GM23338 (cell line): ENCODE measurements around the gene TMTC2. TPM values are rescaled to one million over a fixed set of nuclear protein-coding genes. Genes with fewer than 3 reads are reported as not detected.
A peak's percentile ranks its signal among the peaks of the same experiment; 100 is the strongest.
"Not testable (repeated sequence)": the region's sequence is repeated elsewhere in the genome, so short reads cannot be mapped to it uniquely, and the experiment has no call there.

ENCODE experiments used
- ATAC-seq: fragments of 200-7000 bp; cut with Tn5 transposase; 3 replicates; pipeline ENCODE4 v1.9.1; 2020
- DNase-seq: peaks from one replicate; pipeline ENCODE4 v3.0.0-alpha.2; 2015; ENCODE audit warnings: low spot score
- H2AFZ ChIP-seq: fragments of 200-600 bp; sonication (generic); 2 replicates; pipeline ENCODE4 v1.8.0; 2016; ENCODE audit warnings: antibody characterized with exemption, mild to moderate bottlenecking, moderate library complexity
- H3F3A ChIP-seq: fragments of 200-600 bp; sonication (generic); replicated peaks from 2 replicates; pipeline ENCODE4 v1.8.0; 2017; ENCODE audit warnings: antibody characterized with exemption, mixed run types, low read depth
- H3K27ac ChIP-seq: fragments of 200-600 bp; sonication (generic); 2 replicates; pipeline ENCODE4 v1.6.1; 2016; ENCODE audit warnings: low read depth
- H3K27me3 ChIP-seq: fragments of 200-600 bp; sonication (generic); 2 replicates; pipeline ENCODE4 v1.8.0; 2016; ENCODE audit warnings: mild to moderate bottlenecking, mixed run types, moderate library complexity; ENCODE audit not compliant: insufficient read depth
- H3K36me3 ChIP-seq: fragments of 200-600 bp; sonication (generic); 2 replicates; pipeline ENCODE4 v1.8.0; 2016; ENCODE audit warnings: mild to moderate bottlenecking; ENCODE audit not compliant: insufficient read depth
- H3K4me1 ChIP-seq: fragments of 200-600 bp; sonication (generic); 2 replicates; pipeline ENCODE4 v1.8.0; 2016; ENCODE audit warnings: mild to moderate bottlenecking, moderate library complexity; ENCODE audit not compliant: insufficient read depth
- H3K4me2 ChIP-seq: fragments of 200-600 bp; sonication (generic); 2 replicates; pipeline ENCODE4 v1.7.1; 2017; ENCODE audit warnings: mixed run types
- H3K4me3 ChIP-seq: fragments of 200-600 bp; sonication (generic); 2 replicates; pipeline ENCODE4 v1.6.1; 2016; ENCODE audit warnings: mixed run types
- H3K79me2 ChIP-seq: fragments of 200-600 bp; sonication (generic); replicated peaks from 2 replicates; pipeline ENCODE4 v1.8.0; 2017; ENCODE audit warnings: mild to moderate bottlenecking; ENCODE audit not compliant: insufficient read depth
- H3K9me2 ChIP-seq: fragments of 200-600 bp; sonication (generic); 2 replicates; pipeline ENCODE4 v1.8.0; 2017; ENCODE audit not compliant: insufficient read depth
- H4K20me1 ChIP-seq: fragments of 200-600 bp; sonication (generic); replicated peaks from 2 replicates; pipeline ENCODE4 v1.8.0; 2017; ENCODE audit warnings: mild to moderate bottlenecking; ENCODE audit not compliant: insufficient read depth
- H3K27ac Mint-ChIP-seq: 2 replicates; pipeline ENCODE4 v1.8.0; 2020; ENCODE audit warnings: inconsistent platforms, mild to moderate bottlenecking, moderate library complexity, mixed read lengths
- H3K27me3 Mint-ChIP-seq: 3 replicates; pipeline ENCODE4 v1.8.0; 2022; ENCODE audit warnings: low read depth, mild to moderate bottlenecking, moderate library complexity, mixed read lengths, inconsistent platforms; ENCODE audit not compliant: insufficient read depth, poor library complexity
- H3K36me3 Mint-ChIP-seq: 3 replicates; pipeline ENCODE4 v1.8.0; 2021; ENCODE audit warnings: low read depth, mild to moderate bottlenecking, inconsistent platforms, moderate library complexity, mixed read lengths
- H3K4me1 Mint-ChIP-seq: 3 replicates; pipeline ENCODE4 v1.8.0; 2020; ENCODE audit warnings: mild to moderate bottlenecking, inconsistent platforms, mixed read lengths
- H3K4me3 Mint-ChIP-seq: 3 replicates; pipeline ENCODE4 v1.8.0; 2021; ENCODE audit warnings: moderate library complexity, mild to moderate bottlenecking, inconsistent platforms, mixed read lengths
- H3K9me3 Mint-ChIP-seq: 3 replicates; pipeline ENCODE4 v1.8.0; 2020; ENCODE audit warnings: moderate library complexity, mild to moderate bottlenecking, inconsistent platforms, mixed read lengths
- CREB1 ChIP-seq: fragments of 250-450 bp; sonication (Bioruptor Pico); IDR thresholded peaks from 2 replicates; pipeline ENCODE4 v1.5.0; 2020; ENCODE audit warnings: low read depth, mild to moderate bottlenecking, moderate library complexity
- EZH2 ChIP-seq: fragments of 200-600 bp; sonication (generic); IDR thresholded peaks from one replicate; pipeline ENCODE4 v1.8.0; 2017; ENCODE audit warnings: antibody characterized with exemption, mild to moderate bottlenecking, low read depth; ENCODE audit not compliant: unreplicated experiment
- EZH2phosphoT487 ChIP-seq: fragments of 200-600 bp; sonication (generic); IDR thresholded peaks from one replicate; pipeline ENCODE4 v1.8.1; 2018; ENCODE audit warnings: antibody characterized with exemption; ENCODE audit not compliant: unreplicated experiment
- NANOG ChIP-seq: IDR thresholded peaks from 2 replicates; pipeline ENCODE4 v1.6.1; 2016; ENCODE audit warnings: antibody characterized with exemption, borderline replicate concordance
- STAT1 ChIP-seq: IDR thresholded peaks from one replicate; pipeline ENCODE4 v1.6.1; 2016; ENCODE audit warnings: antibody characterized with exemption; ENCODE audit not compliant: unreplicated experiment
- ZNF331 ChIP-seq: fragments of 250-450 bp; sonication (Bioruptor Pico); IDR thresholded peaks from 2 replicates; pipeline ENCODE4 v1.5.0; 2020; ENCODE audit warnings: low read depth, mild to moderate bottlenecking, moderate library complexity
- polyA plus RNA-seq: library from polyadenylated mRNA; unstranded; fragments of >200 nt; fragmentation: Nextera tagmentation; extraction: Ambion mirVana; gene quantifications from 2 replicates; pipeline ENCODE4 v1.2.1, GENCODE V29; 2016
- total RNA-seq: library from RNA; depleted of rRNA; stranded (reverse); fragments of >200 nt; shearing (Covaris generic); gene quantifications from 2 replicates; pipeline ENCODE4 v1.2.3, GENCODE V29; 2014
- TF ChIP-seq, protein P1 (sequence below): fragments of 250-450 bp; sonication (Bioruptor Pico); IDR thresholded peaks from 2 replicates; pipeline ENCODE4 v1.5.0; 2020; ENCODE audit warnings: mild to moderate bottlenecking, moderate library complexity
- TF ChIP-seq, protein P2 (sequence below), 2 experiments: fragments of 200-600 bp in 1 of 2; sonication (generic) in 1 of 2; conservative IDR thresholded peaks; 2 replicates each; pipeline versions ENCODE4 v1.5.1 to v1.6.1; 2016 to 2017; ENCODE audit warnings: antibody characterized with exemption in 2 of 2, low read depth in 2 of 2, mild to moderate bottlenecking in 2 of 2, moderate library complexity in 1 of 2
- TF ChIP-seq, protein P3 (sequence below): IDR thresholded peaks from 2 replicates; pipeline ENCODE4 v1.6.1; 2016; ENCODE audit warnings: antibody characterized with exemption

Gene TMTC2
- total and polyA plus RNA-seq, 2 experiments from 2014 or later: 0.57 to 6.5 TPM

DNA sequence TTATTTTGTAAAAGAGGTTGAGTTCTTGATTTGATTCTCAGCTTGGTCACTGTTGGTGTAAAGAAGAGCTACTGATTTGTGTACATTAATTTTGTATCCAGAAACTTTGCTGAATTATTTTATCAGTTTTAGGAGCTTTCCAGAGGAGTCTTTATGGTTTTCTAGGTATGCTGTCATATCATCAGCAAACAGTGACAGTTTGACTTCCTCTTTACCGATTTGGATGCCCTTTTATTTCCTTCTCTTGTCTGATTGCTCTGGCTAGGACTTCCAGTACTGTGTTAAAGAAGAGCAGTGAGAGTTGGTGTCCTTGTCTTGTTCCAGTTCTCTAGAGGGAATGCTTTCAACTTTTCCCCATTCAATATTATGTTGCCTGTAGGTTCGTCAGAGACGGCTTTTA lies 431.2 kb downstream of the TMTC2 start:
- not testable (repeated sequence) for H3K27me3 Mint-ChIP-seq, H3K27ac Mint-ChIP-seq

GRCh38 chr12:83121897-83122622 lies 435.4 kb downstream of the TMTC2 start:
- H2AFZ ChIP-seq: no peak overlapping the region
- H3K27me3 Mint-ChIP-seq: no peaks in the 10 kb centered on the region
- H4K20me1 ChIP-seq: no peaks in the 10 kb centered on the region
- H3K36me3 Mint-ChIP-seq: no peaks in the 10 kb centered on the region
- no peaks in the 10 kb centered on the region for H3K9me2 ChIP-seq
- H3K9me3 Mint-ChIP-seq: no peaks in the 10 kb centered on the region
- no peaks in the 10 kb centered on the region for H3F3A ChIP-seq
- DNase-seq (no peak), ATAC-seq (no peak)
- 0 out of 2 replicates have a peak overlapping the region, but pooled peaks have one; percentile 6 for H3K27ac Mint-ChIP-seq
- H3K4me1 Mint-ChIP-seq: peaks cover 12% of the 10 kb centered on the region
- H3K4me3 Mint-ChIP-seq: no peak overlapping the region
- H3K4me3 ChIP-seq: no peak overlapping the region
- H3K36me3 ChIP-seq: no peaks in the 10 kb centered on the region
- no peak for TF ChIP-seq STAT1
- TF ChIP-seq EZH2: no peak
- TF ChIP-seq, protein P1, sequence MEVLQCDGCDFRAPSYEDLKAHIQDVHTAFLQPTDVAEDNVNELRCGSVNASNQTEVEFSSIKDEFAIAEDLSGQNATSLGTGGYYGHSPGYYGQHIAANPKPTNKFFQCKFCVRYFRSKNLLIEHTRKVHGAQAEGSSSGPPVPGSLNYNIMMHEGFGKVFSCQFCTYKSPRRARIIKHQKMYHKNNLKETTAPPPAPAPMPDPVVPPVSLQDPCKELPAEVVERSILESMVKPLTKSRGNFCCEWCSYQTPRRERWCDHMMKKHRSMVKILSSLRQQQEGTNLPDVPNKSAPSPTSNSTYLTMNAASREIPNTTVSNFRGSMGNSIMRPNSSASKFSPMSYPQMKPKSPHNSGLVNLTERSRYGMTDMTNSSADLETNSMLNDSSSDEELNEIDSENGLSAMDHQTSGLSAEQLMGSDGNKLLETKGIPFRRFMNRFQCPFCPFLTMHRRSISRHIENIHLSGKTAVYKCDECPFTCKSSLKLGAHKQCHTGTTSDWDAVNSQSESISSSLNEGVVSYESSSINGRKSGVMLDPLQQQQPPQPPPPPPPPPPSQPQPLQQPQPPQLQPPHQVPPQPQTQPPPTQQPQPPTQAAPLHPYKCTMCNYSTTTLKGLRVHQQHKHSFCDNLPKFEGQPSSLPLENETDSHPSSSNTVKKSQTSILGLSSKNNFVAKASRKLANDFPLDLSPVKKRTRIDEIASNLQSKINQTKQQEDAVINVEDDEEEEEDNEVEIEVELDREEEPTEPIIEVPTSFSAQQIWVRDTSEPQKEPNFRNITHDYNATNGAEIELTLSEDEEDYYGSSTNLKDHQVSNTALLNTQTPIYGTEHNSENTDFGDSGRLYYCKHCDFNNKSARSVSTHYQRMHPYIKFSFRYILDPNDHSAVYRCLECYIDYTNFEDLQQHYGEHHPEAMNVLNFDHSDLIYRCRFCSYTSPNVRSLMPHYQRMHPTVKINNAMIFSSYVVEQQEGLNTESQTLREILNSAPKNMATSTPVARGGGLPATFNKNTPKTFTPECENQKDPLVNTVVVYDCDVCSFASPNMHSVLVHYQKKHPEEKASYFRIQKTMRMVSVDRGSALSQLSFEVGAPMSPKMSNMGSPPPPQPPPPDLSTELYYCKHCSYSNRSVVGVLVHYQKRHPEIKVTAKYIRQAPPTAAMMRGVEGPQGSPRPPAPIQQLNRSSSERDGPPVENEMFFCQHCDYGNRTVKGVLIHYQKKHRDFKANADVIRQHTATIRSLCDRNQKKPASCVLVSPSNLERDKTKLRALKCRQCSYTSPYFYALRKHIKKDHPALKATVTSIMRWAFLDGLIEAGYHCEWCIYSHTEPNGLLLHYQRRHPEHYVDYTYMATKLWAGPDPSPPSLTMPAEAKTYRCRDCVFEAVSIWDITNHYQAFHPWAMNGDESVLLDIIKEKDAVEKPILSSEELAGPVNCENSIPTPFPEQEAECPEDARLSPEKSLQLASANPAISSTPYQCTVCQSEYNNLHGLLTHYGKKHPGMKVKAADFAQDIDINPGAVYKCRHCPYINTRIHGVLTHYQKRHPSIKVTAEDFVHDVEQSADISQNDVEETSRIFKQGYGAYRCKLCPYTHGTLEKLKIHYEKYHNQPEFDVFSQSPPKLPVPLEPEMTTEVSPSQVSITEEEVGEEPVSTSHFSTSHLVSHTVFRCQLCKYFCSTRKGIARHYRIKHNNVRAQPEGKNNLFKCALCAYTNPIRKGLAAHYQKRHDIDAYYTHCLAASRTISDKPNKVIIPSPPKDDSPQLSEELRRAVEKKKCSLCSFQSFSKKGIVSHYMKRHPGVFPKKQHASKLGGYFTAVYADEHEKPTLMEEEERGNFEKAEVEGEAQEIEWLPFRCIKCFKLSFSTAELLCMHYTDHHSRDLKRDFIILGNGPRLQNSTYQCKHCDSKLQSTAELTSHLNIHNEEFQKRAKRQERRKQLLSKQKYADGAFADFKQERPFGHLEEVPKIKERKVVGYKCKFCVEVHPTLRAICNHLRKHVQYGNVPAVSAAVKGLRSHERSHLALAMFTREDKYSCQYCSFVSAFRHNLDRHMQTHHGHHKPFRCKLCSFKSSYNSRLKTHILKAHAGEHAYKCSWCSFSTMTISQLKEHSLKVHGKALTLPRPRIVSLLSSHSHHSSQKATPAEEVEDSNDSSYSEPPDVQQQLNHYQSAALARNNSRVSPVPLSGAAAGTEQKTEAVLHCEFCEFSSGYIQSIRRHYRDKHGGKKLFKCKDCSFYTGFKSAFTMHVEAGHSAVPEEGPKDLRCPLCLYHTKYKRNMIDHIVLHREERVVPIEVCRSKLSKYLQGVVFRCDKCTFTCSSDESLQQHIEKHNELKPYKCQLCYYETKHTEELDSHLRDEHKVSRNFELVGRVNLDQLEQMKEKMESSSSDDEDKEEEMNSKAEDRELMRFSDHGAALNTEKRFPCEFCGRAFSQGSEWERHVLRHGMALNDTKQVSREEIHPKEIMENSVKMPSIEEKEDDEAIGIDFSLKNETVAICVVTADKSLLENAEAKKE: no peak
- no peak for TF ChIP-seq ZNF331 (CRISPR knock-in tag)
- TF ChIP-seq, protein P2, sequence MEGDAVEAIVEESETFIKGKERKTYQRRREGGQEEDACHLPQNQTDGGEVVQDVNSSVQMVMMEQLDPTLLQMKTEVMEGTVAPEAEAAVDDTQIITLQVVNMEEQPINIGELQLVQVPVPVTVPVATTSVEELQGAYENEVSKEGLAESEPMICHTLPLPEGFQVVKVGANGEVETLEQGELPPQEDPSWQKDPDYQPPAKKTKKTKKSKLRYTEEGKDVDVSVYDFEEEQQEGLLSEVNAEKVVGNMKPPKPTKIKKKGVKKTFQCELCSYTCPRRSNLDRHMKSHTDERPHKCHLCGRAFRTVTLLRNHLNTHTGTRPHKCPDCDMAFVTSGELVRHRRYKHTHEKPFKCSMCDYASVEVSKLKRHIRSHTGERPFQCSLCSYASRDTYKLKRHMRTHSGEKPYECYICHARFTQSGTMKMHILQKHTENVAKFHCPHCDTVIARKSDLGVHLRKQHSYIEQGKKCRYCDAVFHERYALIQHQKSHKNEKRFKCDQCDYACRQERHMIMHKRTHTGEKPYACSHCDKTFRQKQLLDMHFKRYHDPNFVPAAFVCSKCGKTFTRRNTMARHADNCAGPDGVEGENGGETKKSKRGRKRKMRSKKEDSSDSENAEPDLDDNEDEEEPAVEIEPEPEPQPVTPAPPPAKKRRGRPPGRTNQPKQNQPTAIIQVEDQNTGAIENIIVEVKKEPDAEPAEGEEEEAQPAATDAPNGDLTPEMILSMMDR (conservative IDR thresholded peaks at IDR 0.05; ENCODE audit: low read depth in 2 of 2): no peak
- TF ChIP-seq EZH2phosphoT487: no peak
- no peak for TF ChIP-seq CREB1 (CRISPR knock-in tag)
- no peak for TF ChIP-seq NANOG
- TF ChIP-seq, protein P3, sequence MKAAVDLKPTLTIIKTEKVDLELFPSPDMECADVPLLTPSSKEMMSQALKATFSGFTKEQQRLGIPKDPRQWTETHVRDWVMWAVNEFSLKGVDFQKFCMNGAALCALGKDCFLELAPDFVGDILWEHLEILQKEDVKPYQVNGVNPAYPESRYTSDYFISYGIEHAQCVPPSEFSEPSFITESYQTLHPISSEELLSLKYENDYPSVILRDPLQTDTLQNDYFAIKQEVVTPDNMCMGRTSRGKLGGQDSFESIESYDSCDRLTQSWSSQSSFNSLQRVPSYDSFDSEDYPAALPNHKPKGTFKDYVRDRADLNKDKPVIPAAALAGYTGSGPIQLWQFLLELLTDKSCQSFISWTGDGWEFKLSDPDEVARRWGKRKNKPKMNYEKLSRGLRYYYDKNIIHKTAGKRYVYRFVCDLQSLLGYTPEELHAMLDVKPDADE: no peak
- no peak overlapping the region for H3K4me2 ChIP-seq
- no peaks in the 10 kb centered on the region for H3K27me3 ChIP-seq
- no peaks in the 10 kb centered on the region for H3K79me2 ChIP-seq
- no peaks in the 10 kb centered on the region for H3K4me1 ChIP-seq
- H3K27ac ChIP-seq: no peak overlapping the region

More for the DNA sequence above, 431.2 kb downstream of the TMTC2 start:
- peaks cover 15% of the 10 kb centered on the region for H3K4me1 Mint-ChIP-seq
- H3K36me3 Mint-ChIP-seq, H3K9me2 ChIP-seq, ATAC-seq, H3K4me3 Mint-ChIP-seq, H2AFZ ChIP-seq, H3K4me3 ChIP-seq, H3K9me3 Mint-ChIP-seq, H3K27ac ChIP-seq, H3K27me3 ChIP-seq, H3K4me1 ChIP-seq, DNase-seq, H3K4me2 ChIP-seq, H3F3A ChIP-seq, H3K79me2 ChIP-seq, H3K36me3 ChIP-seq, H4K20me1 ChIP-seq: not testable (repeated sequence)
